GM21447 (cell line): Measurements from ENCODE around the gene ZNF358.

ENCODE experiments used
- ATAC-seq: cut with Tn5 transposase; IDR thresholded peaks from one replicate; pipeline ENCODE4 v1.9.1; 2021; ENCODE audit not compliant: unreplicated experiment

Gene ZNF358

GRCh38 chr19:7519361-7520130 lies 3.6 kb downstream of the ZNF358 start:
- no peak for ATAC-seq

GRCh38 chr19:7520131-7521051 lies 4.5 kb downstream of the ZNF358 start:
- ATAC-seq = no peak

- no peak for ATAC-seq
Measured at GRCh38 chr19:7521551-7522071, 5.7 kb downstream of the ZNF358 start.

- ATAC-seq = peak; percentile 67
Measured at GRCh38 chr19:7522072-7522922, 6.4 kb downstream of the ZNF358 start, which contains the start of gene MCOLN1. TSS of gene MCOLN1 (plus strand) at chr19:7522624. CDS start at chr19:7522751, 127 bp downstream.

GRCh38 chr19:7522923-7523667 lies 7.2 kb downstream of the ZNF358 start:
- no peak for ATAC-seq

GRCh38 chr19:7524523-7524922 lies 8.6 kb downstream of the ZNF358 start:
- ATAC-seq = no peak

- ATAC-seq = no peak
Measured at GRCh38 chr19:7524992-7525739, 9.3 kb downstream of the ZNF358 start.

- ATAC-seq = no peak
Measured at GRCh38 chr19:7526059-7526929, 10.4 kb downstream of the ZNF358 start.

GRCh38 chr19:7527516-7528191 lies 11.8 kb downstream of the ZNF358 start:
- no peak for ATAC-seq

- ATAC-seq = no peak
Measured at GRCh38 chr19:7528192-7528519, 12.3 kb downstream of the ZNF358 start.

GRCh38 chr19:7528522-7529245 lies 12.8 kb downstream of the ZNF358 start:
- ATAC-seq = no peak

GRCh38 chr19:7529246-7529600 lies 13.3 kb downstream of the ZNF358 start:
- no peak for ATAC-seq

- no peak for ATAC-seq
Measured at GRCh38 chr19:7529610-7530490, 13.9 kb downstream of the ZNF358 start.

GRCh38 chr19:7533281-7533885 lies 17.5 kb downstream of the ZNF358 start:
- ATAC-seq = no peak

- no peak for ATAC-seq
Measured at GRCh38 chr19:7533925-7534480, 18.1 kb downstream of the ZNF358 start.
